Fibroblast of the conjunctiva (primary cell): ENCODE data around the gene LUC7L.

ENCODE experiments used
- DNase-seq: peaks from one replicate; pipeline ENCODE4 v3.0.0-alpha.2; 2010; ENCODE audit warnings: low read depth

Gene LUC7L

DNA sequence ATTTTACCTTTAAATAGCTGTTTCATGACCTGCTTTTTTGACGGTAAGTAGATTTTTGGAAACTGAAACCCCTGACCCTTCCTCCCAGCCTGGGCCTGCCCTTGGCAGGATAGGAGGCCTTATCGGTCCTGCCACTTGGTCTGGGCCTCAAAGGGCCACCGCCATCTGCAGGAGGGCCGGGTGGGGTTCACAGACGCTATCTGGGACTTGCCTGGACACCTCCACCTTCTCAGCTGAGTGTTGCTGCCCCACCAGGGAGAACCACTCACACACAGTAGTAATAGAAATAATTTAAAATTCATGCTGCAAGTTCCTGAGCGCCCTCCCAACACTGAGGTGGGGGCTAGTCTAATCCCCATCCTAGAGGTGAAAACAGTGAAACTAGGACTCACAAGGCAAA lies 86.2 kb downstream of the LUC7L start:
- DNase-seq: no peak

DNA sequence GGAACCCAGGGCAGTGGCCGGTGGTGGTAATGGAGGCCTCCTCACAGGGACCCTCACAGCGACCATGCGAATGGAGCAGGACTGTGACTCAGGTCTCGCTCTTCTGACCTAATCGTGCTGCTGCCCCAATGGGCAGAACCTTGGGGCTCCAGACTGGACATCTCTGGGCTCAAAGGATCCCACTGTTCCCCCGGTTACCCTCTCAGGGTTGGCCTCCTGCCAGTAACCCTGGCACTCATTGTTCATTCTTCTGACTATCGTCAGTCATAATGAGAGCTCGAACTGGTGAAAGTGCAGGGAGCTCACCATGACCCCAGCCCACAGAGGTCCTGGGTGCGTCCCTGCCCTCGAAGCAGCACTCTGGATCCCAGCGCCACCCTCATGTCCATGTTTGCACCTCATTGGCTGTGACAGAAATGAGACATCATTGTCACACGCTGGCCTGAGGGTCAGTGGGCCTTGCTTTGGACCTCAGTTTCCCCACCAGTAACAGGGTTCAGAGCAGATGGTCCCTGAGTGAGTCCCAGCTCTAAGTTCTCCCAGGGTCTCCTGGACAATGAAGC lies 86.8 kb downstream of the LUC7L start:
- DNase-seq: no peak

DNA sequence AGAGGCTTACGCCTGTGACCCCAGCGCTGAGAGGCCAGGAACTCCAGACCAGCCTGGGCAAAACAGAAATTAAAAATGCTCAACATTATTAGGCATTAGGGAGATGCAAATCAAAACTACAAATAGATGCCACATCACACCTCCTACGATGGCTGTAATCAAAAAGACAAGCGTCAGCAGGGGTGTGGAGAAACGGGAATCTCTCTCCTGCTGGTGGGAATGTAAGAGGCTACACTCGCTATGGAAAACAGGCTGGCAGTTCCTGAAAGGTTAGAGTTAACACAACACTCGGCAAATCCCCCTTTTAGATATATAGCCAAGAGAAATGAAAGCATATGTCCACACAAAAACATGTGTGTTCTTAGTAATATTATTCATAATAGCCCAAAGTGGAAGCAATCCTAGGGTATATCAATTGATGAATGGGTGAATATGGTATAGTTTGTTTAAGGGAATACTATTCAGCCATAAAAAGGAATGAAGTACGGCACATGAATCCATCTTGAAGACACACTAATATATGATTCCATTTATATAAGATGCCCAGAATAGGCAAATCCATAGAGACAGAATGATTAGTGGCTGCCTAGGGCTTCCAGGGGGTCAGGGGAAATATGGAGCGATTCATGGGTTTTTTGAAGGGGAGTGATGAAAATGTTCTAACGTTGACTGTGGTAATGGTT lies 88.9 kb downstream of the LUC7L start:
- no peak for DNase-seq
